Activated CD4-positive, alpha-beta T cell treated with anti-CD3 and anti-CD28 coated beads, Interleukin-2, amount 50 U/mL, for 1 hour (primary cell): ENCODE results near the gene COPZ1.

ENCODE experiments used
- DNase-seq: peaks from one replicate; pipeline ENCODE4 v3.0.0-alpha.2; 2020

COPZ1 gene

GRCh38 chr12:54379398-54380201 is 54.7 kb downstream of the COPZ1 start:
- peak; percentile 90 for DNase-seq

GRCh38 chr12:54381136-54381535 is 56.2 kb downstream of the COPZ1 start:
- no peak for DNase-seq

- no peak for DNase-seq
Observed at GRCh38 chr12:54383041-54383609, 58.2 kb downstream of the COPZ1 start.

DNA sequence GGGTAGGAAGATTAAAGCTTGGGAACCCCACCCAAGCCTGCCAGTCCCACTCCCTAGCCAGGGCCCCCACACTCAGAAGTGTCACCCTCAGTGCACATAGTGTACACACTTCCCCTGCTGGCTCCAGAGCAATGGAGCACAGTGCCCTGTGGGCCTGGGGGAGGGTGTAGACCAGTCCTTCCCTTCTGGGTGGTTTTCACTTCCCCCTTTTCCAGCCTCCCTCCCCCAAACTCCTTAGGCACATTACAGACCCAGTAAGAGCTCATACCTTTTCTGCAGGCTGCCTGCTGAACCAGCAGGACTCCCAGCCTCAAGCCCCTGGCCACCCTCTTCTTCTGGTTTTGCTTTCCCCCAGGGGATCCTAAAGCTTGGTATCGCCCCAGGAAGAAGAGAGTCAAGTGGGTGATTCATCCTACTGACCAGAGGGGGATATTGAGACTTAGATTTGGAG is 59.7 kb downstream of the COPZ1 start, which contains the start of gene ZNF385A:
TSS of gene ZNF385A (minus strand) at position 143 of the 451 bp plus-strand sequence. CDS start 219 bp downstream, outside the sequence.
- DNase-seq, result no peak

DNA sequence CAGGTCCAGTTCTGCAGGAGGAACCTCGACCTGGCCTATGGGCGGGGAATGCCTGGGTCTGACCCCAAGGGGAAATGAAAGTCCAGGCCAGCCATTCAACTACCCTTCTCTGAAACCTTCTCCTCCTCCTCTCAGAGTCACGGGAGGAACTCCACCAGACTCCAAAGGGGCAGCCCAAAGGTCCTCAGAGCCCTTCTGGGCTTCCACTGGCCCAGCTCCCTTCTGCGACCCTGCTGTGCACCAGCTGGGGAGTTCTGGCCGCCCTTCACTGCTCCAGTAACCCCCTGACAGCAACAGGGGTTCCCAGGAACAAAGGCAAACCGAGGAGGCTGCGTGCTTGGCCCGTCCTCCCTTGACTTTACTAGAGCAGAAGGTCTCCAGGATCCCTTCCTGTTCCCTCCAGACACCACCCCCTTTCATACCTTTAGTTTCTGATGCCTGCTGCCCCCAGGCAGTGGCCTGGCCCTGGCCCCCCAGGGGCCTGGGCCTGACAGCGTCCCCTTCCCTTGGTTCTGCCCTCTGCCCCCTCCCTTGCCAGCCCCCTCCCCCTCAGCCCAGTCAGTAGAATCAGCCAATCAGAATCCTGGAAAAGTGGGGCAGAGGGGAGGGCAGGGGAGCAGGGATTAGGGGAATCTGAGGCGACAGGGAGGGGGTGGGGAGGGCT is 60.5 kb downstream of the COPZ1 start:
- no peak for DNase-seq

DNA sequence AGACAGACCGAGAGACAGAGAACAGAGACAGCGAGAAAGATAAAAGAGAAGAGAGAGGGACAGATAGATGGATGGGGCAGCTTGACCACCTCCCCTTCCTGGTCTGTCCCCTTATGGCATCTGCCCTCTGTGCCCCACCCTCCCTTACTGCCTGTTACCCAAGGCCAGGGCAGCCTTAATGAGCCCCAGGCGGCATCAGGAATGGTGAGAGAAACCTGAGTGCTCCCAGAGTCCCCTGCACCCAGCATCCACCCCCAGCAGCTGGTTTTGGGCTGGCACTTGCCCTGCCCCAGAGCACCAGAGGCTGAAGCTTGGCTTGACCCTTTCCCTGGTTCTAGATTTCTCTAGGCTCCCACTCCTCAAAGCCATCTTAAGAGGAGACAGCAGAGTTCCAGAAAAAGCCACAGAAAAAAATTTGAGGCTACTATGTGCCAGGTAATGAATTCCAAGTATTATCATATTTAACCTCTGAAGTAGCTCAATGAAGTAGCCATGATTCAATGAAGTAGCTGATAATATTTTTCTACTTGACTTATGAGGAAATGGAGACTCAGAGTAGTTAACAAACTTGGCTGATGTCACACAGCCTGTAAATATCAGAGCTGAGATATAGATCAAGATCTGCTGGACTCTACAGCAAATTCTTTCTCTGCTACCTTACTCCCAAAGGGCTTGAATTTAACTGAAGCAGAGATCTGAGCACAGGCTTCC is 61.6 kb downstream of the COPZ1 start:
- no peak for DNase-seq

DNA sequence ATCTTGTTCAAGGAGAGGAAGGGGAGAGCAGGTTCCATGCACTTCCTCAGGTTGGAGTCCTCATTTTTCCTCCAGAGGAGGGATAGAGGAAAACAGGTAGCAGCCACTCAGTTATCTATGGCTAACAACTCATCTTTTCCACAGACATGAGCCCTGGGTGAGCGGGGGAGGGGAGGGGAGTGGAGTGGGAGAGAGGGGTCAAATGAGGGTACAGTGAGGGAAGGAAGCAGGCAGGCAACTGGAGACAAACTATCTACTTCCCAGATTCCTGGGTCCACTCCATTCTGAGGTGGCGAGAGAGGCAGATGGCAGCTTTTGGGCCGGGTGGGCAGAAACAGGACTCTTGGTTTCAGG is 62.2 kb downstream of the COPZ1 start:
- no peak for DNase-seq

- no peak for DNase-seq
Observed at GRCh38 chr12:54388237-54389133, 63.6 kb downstream of the COPZ1 start.

DNA sequence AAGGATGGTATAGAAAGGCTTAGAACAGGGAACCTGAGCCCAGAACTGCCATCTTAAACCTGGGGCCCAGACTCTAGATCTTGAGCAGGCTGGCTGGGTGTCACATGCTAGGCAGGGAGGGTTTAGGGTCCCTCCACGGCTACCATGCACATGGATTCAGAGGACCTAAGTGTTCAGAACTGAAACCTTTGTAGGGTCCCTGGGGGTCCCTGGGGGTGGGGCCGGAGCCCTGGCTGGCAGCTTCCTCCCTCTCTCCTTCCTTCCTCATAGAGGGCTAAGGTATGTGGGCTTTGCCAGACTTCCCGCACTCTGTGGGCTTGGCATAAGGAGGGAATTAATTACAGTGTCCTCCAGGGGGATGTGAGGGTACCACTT is 64.2 kb downstream of the COPZ1 start:
- no peak for DNase-seq

DNA sequence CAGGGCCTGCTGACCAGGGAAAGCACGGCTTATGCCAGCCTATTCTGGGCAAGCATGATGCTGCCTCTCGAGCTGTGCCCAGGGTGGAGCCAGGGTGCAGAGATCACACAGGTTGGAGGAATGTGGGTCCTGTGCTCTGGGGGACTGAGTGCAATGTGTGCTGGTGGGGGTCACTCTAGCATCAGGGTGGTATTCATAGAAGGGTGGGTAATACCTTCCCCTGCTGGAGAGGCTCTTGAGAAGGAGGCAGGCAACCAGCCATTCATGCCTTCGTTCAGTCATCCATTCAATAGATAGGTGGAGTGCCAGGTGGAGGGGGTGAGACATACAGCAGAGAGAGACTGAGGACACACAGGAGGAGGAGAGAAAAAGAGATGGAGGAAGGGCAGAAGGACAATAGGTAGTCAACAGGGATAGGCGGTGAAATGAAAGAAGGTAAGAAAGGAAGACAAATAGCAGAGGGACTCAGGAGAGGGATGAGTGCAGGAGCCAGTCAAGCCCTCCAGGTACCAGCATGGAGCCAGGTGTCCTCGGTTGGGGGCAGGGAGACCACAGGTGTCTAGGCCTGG is 64.8 kb downstream of the COPZ1 start:
- no peak for DNase-seq

GRCh38 chr12:54390176-54390667 is 65.3 kb downstream of the COPZ1 start:
- DNase-seq, result no peak

DNA sequence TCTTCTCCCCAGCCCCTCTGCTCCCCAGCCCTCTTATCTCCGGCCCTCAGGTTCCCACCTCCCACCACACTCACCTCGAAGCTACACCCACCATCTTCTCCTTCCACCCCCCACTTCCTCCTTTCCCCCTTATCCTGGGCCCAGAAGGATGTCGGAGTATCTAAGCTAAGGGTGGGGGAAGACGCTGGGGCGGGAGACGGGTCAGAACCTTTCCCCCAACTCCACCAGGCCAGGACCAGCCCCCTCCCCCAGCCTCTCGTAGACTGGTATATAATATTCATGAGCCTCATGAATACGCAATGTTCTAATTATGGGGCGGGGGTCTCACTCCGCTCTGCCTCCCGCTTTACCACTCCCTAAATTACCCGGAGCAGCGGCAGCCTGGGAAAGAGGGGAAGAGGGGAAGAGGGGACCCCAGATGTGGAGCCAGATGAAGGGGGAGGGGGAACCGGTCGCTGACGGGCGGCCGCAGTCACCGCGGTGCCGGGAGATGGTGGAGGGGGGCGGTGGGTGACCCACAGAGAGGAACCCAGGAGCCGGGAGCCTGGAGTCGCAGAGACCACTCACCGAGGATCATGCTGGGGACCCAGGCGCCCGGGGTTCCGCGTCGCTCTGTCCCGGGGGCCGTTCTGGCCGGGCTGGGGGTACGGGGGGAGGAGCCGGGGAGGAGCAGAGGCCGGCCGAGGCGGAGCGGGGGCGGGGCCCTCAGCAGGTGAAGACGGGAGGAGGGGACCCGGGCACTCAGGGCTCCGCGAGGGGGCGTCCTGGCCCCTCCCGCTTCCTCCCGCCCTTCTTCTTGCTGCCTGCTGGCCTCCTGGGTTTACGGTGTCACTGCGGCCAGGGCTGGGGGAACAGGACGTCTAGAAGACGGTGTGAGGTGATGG is 66.0 kb downstream of the COPZ1 start:
- DNase-seq, result peak; percentile 65

- DNase-seq, result no peak
Observed at GRCh38 chr12:54392485-54393206, 67.7 kb downstream of the COPZ1 start.

DNA sequence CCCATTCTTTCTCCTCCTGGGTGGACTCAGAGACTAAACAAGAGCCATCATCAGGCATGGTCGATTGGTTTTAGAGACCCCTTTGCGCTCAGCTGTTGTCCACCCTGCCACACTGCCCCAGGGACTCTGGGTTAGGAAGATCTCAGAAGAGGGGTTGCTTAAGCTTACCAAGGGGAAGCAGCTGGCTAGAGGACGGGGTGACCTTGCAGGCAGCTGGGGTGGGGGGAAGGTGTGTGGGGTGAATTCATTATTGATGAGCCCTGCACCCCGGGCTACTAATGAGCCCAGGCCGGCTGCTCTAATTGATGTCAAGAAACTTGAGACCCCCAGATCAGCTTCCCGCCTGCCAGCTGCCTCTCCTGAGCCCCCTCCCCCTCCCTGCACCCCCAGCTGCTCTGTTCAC is 68.3 kb downstream of the COPZ1 start:
- DNase-seq, result no peak

DNA sequence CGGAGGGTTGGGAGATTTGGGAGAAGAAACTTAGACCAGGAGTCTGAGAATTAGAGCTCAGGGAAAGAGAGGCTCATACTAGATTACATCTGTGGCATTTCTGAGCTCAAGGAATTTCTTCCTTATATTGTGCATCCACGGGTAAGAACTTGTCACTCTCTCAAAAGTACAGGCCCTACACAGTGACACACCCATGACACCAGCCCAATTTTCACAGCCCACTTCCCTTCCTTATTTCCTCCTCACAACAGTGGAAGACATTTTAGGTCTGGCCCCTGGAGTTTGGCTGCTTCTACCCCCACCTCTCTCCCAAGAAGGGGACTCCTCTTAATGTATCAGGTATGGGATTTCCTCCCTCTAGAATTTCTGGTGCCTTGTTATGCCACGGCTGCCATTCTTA is 68.8 kb downstream of the COPZ1 start:
- DNase-seq, result no peak

DNA sequence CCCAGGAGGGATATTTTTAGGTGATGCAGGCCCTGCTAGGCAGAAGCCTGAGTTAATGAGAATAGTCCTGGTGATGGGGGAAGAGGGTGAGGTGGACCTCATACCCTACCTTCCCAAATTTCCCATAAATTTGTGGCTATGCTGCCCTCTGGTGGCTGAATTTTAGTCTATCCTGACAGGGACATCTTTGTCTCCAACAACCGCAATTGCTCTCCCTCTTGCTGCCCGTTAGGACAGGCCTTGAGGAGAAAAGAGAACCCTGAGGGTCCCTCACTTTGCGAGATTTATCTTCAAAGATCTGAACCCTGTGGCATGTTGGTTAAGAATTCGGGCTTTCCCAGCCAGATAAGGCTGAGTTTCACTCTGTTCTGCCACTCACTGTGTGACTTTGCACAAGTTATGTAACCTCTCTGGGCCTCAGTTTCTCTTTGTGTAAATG is 69.4 kb downstream of the COPZ1 start:
- DNase-seq, result no peak

DNA sequence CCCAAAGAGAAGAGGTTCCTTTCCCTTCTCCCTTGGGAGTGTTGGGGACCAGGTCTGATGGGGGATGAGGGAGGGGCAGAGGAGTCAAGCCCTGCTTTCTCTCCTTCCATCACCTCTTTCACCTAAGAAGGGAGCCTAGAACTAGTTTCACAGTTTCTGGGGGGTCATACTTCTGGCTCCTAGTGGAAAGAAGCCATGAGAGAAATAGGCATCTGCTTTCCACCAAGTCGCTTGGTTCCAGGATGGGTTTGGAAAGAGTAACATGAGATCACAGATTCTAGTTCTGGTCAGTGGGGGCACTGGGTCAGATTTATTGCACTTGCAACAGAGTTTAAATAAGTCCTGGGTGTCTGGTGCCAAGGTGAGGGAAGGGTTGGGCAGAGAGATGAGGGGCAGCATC is 70.1 kb downstream of the COPZ1 start:
- DNase-seq, result no peak

GRCh38 chr12:54395545-54395944 is 70.6 kb downstream of the COPZ1 start:
- no peak for DNase-seq

DNA sequence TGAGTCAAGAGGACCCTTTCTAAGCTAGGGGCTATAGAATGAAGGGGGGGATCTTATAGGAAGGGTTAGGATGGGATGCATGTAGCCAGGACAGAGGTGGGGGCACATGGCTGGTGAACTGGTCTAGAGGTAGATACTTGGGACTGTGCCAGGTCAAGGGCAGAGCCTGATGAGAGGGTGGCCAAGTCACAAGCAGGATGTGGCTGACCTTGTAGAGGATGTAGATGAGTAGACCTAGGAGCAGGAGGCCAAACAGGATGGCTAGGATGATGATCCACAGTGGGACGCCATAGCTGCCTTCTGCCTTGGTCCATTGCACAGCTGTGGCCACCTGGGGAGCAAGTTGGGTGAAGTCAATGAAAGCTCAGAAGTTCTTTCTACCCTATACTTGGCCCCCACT is 72.2 kb downstream of the COPZ1 start:
- DNase-seq, result no peak

- DNase-seq, result no peak
Observed at GRCh38 chr12:54398218-54398617, 73.3 kb downstream of the COPZ1 start.
